GM18907 (cell line): ENCODE measurements around the gene PRKACB.
"Not testable (repeated sequence)": the region's sequence is repeated elsewhere in the genome, so short reads cannot be mapped to it uniquely, and the experiment has no call there.

Experiments used
- ATAC-seq: cut with Tn5 transposase; IDR thresholded peaks from one replicate; pipeline ENCODE4 v1.9.1; 2021; ENCODE audit warnings: mild to moderate bottlenecking, moderate library complexity; ENCODE audit not compliant: unreplicated experiment

Gene PRKACB

DNA sequence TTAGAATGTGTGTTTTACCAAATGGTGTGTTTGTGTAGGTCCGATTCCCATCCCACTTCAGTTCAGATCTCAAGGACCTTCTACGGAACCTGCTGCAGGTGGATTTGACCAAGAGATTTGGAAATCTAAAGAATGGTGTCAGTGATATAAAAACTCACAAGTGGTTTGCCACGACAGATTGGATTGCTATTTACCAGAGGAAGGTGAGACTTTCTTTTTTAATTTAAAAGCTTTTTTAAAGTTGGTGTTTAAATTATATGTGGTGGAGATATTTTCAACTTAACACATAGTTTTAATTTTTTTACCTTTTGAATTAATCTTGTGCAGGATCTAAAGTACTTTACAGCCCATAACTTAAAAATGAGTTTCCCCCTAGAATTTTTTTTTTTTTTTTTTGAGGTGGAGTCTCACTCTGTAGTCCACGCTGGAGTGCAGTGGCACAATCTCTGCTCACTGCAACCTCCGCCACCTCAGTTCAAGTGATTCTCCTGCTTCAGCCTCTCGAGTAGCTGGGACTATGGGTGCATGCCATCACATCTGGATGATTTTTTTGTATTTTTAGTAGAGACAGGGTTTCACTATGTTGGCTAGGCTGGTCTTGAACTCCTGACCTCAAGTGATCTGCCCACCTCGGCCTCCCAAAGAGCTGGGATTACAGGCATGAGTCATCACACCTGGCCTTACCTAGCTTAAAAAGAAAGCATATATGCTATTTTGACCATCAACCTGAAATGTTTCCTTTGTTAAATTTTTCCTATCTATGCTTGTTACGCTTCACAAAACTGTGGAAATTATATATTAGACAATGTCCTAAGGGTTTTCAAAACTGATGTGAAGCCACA, 70.3 kb downstream of the PRKACB start:
- no peak for ATAC-seq

DNA sequence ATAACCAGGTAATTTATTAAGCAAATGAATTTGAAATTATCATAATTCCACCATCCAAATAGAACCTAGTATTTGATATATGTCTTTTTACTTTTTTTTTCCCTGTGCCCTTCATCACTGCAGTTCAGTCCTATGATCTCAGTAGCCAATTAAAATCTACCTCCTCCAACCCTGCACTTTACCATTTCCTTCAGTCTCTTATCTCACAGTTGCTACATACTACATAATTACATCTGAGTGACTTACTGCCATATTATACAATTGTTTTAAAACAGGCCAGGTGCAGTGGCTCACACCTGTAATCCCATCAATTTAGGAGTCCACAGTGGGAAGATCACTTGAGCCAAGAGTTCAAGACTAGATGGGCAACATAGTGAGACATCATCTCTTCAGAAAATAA, 73.2 kb downstream of the PRKACB start:
- no peak for ATAC-seq

DNA sequence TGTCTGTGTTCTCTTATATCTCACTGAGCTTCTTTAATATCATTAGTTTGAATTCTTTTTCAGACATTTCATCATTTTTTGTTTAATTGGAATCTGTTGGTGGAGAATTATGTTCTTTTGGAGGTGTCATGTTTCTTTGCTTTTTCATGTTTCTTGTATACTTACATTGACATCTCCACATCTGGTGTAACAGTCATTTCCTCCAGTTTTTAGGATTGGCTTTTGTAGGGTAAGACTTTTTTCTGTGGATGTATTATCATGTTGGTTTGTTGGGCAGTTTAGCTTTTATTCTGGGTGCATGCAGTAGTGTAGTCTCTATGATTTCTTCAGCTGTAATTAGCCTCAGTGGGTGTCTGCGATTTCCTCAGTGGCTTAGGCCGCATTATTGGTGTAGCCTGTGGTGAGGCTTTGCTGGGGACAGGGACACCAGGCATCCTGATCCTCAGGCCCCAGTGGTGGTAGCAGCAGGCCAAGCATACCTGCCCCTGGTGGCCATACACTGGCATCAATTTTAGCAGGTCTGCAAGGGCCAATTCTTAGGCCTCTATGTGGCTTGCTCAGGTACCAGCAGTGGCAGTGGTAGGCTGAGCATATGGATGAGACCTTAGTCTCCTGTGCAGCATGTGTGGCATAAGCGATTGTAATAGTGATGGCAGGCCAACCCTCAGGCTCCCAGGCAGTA, 79.8 kb downstream of the PRKACB start:
- ATAC-seq: no peak

DNA sequence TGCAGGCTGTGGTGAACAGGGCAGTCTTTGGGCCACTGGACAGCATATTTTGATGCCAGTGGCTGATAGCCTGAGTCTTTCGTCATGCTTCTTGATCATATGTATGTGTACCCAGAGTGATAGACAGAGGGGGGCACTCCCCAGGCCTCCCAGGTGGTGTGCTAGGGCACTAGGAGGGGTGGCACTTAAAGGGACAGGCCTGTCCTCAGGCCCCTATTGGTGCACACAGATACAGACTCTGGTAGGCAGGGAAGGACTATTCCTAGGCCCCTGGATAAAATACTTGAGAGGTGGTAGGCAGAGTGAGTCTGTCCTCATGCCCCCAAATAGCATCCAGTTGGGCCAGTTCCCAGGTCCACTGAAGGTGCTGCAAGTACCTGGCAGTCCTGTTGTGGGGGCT, 80.8 kb downstream of the PRKACB start:
- ATAC-seq: no peak

DNA sequence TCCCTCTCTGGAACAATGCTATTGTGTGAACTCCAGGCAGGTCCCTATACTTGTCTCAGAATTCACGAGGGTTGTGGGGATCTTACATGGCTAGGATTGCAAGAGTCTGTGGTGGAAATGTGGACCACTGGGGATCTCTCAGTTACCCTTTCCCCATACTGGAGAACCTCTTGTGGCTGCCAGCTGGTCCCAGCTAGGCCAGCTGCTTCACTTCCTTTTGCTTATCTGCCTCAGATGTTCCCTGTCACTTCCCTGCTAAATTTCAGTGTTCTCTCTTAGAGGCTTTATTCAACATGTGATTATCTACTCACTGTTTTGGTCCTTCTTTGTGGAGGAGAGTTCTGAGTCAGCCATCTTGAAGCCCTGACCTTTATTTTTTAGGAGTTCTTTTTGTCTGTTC, 81.6 kb downstream of the PRKACB start:
- ATAC-seq: no peak

DNA sequence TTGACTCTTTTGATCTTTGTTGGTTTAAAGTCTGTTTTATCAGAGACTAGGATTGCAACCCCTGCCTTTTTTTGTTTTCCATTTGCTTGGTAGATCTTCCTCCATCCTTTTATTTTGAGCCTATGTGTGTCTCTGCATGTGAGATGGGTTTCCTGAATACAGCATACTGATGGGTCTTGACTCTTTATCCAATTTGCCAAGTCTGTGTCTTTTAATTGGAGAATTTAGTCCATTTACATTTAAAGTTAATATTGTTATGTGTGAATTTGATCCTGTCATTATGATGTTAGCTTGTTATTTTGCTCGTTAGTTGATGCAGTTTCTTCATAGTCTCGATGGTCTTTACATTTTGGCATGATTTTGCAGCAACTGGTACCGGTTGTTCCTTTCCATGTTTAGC, 88.6 kb downstream of the PRKACB start:
- not testable (repeated sequence) for ATAC-seq

DNA sequence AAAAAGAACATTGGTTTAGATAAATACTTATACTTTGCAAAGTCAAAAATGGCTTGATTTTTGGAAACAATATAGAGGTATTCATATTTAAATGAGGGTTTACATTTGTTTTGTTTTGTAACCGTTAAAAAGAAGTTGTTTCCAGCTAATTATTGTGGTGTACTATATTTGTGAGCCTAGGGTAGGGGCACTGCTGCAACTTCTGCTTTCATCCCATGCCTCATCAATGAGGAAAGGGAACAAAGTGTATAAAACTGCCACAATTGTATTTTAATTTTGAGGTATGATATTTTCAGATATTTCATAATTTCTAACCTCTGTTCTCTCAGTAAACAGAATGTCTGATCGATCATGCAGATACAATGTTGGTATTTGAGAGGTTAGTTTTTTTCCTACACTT, 92.2 kb downstream of the PRKACB start:
- no peak for ATAC-seq

DNA sequence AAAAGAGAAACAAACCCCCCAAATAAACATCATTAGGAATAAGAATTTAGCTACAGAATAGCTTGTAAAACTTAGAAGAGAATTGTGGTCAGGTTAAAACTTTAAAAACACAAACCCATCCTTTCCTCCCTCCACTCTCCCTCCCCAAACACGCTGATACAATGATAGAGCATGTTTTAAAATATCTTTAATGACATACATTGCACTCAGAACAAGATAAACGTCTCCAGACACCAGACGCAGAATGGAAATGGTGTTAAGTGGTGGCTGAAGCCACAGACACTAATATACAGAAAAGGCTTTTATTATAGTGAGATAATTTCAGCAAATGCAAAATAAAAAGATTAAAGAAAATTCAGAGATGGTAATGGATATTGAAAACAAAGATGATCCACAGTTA, 98.6 kb downstream of the PRKACB start:
- no peak for ATAC-seq

DNA sequence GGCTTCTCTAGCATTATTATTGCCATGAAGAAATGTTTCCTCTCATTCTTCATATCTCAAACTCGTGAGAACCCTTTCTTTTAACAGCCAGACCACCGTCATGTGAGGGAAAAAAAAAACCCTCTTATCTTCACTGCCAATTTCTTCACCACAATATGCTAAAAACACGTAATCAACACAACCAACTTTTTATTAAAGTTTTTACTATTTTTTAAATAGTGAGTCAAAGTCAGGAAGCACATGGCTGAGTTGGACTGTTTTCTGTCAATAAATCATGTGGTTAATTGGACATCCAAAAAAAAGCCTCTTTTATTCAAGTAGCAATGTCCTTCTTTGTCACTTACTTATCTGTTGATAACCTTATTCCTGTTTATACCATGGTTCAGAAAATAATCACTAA, 101.5 kb downstream of the PRKACB start:
- no peak for ATAC-seq

DNA sequence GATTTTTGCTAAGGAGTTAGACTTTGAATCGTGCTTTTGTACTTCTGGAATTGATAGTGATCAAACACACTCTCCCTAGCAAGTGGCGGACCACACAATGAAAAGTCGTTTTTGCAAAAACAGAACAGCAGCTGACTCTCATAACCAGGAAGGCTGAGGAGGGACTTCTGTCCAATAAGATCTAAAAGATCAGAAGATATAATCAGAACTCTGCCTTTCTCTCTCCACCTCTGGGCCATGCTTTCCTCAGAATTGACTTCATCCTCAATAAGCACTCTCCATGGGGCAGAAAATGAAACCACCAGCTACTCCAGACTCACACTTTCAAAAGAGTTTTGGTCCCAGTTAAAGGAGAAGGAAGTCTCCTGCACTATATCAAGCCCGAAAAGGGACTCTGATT, 102.1 kb downstream of the PRKACB start:
- no peak for ATAC-seq

DNA sequence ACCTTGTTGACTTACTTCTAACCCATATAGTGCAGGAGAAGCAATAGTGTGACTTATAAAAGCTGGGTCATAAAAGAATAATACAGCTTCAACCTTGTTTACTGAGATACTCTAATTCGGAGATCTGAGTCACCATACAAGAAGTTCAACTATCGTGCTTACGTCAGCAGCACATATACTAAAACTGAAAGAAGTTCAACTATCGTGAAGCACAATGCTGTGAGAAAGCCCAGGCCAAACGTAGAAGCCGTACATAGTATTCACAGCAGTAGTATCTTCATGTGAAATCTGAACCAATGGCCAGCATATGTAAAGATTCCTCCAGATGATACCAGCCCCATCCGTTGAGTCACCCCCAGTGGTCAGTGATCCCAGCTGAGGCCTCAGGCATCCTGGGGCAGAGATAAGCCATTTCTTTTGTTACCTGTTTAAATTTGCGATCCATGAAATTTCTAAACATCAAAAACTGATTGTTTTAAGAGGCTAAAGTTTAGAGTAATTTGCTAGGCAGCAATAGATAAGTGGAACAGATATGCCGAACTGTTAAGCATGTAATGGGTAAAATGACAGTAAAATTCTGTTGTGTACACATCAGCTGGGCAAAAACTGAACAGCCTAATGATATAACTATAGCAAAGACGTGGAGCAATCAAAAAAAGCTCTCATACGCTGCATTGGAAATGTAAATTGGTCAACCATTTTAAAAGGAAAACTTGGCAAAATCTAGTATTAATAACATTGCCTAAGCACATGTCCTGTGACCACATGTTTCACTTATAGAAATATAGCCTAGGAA, 103.6 kb downstream of the PRKACB start:
- no peak for ATAC-seq

DNA sequence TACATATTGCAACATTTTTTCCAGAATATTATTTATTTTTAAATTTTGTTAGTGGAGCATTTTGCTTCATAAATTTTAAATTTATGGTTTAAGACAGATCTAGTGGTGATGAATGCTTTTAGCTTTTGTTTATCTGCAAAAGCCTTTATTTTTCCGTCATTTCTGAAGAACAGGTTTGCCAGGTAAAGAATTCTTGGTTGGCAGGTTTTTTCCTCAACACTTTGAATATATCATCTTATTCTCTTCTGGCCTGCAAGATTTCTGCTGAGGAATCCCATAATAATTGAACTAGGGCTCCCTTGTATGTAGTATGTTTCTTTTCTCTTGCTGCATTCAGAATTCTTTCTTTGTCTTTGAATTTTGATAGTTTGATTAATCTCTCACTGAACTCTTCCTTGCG, 106.6 kb downstream of the PRKACB start:
- no peak for ATAC-seq

DNA sequence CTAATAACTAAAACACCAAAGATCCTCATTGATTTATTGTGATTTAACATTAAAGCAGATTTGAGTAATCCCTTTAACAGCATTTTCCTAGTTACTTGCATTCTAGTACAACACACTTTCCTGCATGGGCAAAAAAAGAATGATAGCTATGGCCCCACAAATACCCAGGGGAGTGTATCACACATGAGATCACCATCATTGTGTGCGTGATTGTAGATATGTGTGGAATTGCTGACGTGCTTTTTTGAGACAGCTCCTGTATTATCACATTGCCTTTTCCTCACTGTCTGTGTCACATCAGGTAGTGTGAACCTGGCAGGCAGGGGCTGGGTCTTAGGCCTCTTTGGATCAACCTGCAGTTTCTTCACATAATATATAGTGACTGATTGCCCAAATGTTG, 109.0 kb downstream of the PRKACB start:
- ATAC-seq: no peak

DNA sequence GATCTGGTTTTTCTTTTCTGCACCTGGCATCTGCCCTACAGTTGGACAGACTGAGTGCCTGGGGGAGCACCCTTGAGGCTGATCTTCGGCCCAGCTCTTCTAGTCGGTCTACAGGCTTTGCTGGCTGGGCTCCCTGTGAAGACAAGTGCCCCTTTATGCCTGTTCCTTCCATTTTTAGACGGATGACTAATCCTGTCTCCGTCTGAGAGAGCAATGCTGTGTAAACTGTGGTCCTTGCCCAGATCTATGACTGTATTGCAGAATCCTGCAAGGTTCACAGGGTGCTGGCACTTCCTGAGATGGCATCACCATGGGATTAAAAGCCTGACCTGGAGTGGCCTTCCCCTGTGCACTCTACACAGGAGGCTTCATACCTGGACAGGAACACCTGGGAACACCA, 109.8 kb downstream of the PRKACB start:
- no peak for ATAC-seq

DNA sequence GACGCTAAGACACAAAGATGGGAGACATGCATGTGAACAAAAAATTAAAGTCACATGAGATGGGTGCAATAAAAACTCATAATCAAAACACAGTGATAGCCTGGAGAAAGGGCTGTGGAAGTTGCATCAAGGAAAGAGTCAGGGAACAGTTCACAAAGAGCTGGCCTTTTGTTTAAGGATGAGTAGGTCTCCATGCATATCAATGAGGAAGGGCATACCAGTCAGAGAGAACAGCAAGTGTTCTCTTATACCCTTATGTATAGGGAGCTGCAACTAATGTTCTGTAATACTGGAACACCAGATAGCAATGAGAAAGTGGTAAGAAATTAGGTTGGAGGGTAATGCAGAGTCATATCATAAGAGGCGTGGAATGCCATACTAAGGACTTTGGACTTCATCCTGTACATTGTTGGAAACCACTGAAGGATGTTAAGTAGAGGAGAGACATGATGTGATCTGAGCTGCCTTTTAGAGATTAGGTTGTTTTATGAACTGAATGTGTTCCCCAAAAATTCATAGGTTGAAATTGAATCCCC, 110.7 kb downstream of the PRKACB start:
- no peak for ATAC-seq

DNA sequence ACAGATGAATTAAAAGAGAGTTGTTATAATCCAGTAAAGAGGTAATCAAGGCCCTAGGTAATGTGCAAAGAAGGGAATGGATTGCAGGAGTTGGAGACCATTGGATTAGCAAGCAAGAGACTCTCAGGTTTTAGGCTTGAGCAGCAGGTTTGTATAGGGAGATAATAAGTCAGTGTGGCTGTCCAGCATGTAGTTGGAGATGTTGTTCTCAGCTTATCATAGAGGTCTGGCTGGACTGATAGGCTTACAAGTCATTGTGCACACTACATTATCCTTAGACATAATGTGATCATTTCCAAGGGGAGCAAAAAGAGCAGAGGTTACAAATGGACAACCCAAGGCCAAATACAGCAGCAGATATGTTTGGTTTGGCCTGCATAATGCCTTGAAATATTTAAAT, 111.5 kb downstream of the PRKACB start:
- no peak for ATAC-seq

DNA sequence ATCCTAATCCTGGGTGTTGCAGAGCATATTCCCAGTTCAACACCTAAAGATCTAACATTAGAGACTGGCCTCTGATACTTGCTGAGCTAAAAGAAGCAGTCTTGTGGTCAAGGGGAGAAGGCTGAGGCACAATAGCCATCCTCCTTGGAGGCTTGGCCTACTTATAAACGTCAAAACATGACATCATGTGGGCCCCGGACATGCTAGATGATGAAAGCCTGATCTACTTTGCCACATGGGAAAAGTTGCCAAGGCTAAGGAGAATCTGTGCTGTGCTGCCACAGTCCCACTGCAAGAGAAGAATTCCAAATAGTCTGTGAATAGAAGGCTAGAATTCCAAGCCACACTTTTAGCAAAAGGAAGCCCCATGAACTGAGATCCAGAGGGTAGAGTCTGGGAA, 113.5 kb downstream of the PRKACB start:
- ATAC-seq: no peak

DNA sequence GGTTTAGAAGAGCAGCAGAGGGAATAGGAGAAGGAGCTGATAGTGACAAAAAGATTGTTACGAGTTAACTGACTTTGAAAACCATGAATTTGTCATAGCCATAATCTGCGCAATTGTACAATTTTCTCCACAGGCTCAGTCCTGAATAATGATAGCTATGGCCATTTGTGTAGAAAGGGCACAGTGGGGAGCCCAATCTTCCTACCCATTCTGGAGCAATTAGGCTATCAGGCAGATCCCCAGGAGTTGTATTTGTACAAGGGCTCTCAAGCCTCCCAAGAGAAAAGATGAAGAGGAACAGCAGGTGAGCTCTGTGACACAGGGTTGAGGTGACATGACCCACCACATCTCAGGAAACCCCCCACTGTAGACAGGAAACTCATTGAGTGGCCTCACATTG, 115.3 kb downstream of the PRKACB start:
- ATAC-seq: no peak

DNA sequence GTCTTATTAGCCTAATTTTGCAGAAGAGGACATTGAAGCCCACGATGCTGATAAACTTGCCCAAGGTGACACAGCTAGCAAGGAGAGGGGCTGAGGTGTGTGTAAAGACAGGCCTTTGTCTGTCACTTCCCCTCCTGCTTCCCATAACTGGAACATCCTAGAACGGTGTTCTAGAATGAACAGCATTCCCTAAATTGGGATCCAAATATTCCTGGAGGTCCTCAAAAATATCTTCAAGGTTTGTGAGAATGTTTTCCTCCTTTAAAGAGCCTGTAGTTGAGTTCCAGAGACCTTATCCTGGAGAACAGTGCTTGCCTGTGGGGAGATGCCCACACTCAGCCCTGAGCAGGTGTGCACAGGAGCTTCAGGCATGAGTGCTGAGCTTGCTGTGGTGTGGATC, 115.9 kb downstream of the PRKACB start:
- ATAC-seq: no peak

DNA sequence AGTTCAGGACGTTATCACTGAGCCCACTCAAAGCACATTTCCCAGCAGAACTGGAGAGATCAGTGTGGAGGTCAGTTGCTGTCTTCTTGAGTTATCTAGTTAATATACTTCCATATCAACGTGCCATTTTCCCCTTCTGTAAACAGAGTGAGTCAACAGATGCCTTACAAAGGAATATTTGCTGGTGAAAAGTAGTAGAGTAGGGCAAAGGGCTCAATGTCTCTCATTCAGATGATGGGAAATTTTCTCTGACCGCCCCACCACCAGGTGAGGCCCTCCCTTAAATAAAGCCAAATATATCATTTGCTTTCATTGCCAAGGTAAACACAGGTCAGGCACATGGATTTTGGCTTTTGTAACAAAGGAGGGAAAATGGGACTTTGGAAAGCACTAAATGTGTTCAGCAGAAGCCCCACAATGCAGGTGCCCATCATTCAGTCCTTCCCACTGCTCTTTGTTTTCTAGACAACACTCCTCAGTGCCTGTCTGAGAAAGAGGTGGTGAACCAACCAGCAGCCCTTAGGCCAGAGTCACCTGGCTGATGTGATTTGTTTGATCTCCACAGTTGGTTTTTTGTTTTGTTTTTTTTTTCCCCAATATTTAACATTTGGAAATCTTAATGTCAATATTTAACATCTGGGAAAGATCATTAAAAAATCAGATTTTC, 116.9 kb downstream of the PRKACB start:
- ATAC-seq: no peak

DNA sequence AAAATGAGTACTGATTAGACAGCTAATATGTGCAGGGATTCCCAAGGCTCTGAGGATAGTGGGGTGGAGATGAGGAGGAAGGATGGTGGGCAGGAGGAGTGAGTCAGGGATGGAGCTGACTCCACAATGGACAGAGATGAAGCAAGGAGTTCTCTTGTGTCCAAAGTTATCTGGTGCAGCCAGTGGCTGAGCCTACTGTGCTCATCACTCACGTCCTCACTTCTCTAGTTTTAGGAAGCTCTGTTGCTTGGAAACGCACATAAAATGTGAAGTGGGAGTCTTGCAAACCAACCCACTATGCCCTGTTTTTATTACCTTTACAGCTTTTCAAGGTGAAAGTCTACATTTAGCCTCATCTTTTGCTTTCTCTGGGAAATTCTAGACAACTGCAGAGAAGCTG, 120.9 kb downstream of the PRKACB start:
- ATAC-seq: no peak
